SK-N-SH treated with all-trans-retinoic acid at 6 μM for 48 hours (cell line): Measurements from ENCODE around the gene MAGEB17.

ENCODE experiments used
- BACH2 ChIP-seq: fragments of 250-450 bp; sonication (Bioruptor Pico); IDR thresholded peaks from 2 replicates; pipeline ENCODE4 v1.9.0; 2021; ENCODE audit warnings: mild to moderate bottlenecking, borderline replicate concordance
- PPARA ChIP-seq: fragments of 250-450 bp; sonication (Bioruptor Pico); IDR thresholded peaks from 2 replicates; pipeline ENCODE4 v1.5.0; 2020; ENCODE audit warnings: mild to moderate bottlenecking, borderline replicate concordance
- RARB ChIP-seq: fragments of 250-450 bp; sonication (Bioruptor Pico); IDR thresholded peaks from 2 replicates; pipeline ENCODE4 v1.8.0; 2021; ENCODE audit warnings: mild to moderate bottlenecking, moderate library complexity
- ZC3H10 ChIP-seq: fragments of 250-450 bp; sonication (Bioruptor Pico); IDR thresholded peaks from 2 replicates; pipeline ENCODE4 v1.5.1; 2021; ENCODE audit warnings: mild to moderate bottlenecking, moderate library complexity
- ZFP3 ChIP-seq: fragments of 250-450 bp; sonication (Bioruptor Pico); IDR thresholded peaks from 2 replicates; pipeline ENCODE4 v1.5.0; 2020; ENCODE audit warnings: mild to moderate bottlenecking, moderate library complexity
- ZFP30 ChIP-seq: fragments of 450-650 bp; formaldehyde crosslinking; IDR thresholded peaks from 2 replicates; pipeline ENCODE4 v1.5.0; 2022; ENCODE audit warnings: mild to moderate bottlenecking, moderate library complexity
- ZNF8 ChIP-seq: fragments of 450-650 bp; formaldehyde crosslinking; IDR thresholded peaks from 2 replicates; pipeline ENCODE4 v1.5.0; 2020; ENCODE audit warnings: mild to moderate bottlenecking, moderate library complexity
- TF ChIP-seq, protein P1 (sequence below): fragments of 250-450 bp; sonication (Bioruptor Pico); IDR thresholded peaks from 2 replicates; pipeline ENCODE4 v1.5.1; 2020; ENCODE audit warnings: low read depth, mild to moderate bottlenecking, moderate library complexity

DNA sequence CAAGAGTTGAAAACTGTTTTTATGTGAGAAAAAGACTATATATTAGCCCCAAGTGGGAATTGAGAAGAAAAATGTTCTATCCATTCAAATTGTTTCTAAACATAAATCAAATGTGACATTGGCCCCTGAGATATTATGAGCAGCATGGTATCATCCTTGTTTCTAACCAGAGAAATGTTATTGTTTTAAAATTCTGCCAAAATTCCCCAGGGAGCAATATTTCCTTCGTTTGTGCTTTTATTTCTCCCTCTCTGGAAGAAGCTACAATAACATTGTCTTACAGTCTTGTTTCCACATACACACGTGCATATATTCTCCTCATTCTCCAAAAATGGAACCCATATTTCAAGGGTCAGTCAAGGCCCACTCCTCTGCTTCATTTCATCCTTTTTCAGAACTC, 46.7 kb downstream of the MAGEB17 start:
- TF ChIP-seq ZFP3 (CRISPR knock-in tag) (no peak), ZFP30 (CRISPR knock-in tag) (no peak), PPARA (CRISPR knock-in tag) (no peak), RARB (no peak), ZNF8 (CRISPR knock-in tag) (no peak), BACH2 (CRISPR knock-in tag) (no peak), ZC3H10 (CRISPR knock-in tag) (no peak)
- TF ChIP-seq, protein P1, sequence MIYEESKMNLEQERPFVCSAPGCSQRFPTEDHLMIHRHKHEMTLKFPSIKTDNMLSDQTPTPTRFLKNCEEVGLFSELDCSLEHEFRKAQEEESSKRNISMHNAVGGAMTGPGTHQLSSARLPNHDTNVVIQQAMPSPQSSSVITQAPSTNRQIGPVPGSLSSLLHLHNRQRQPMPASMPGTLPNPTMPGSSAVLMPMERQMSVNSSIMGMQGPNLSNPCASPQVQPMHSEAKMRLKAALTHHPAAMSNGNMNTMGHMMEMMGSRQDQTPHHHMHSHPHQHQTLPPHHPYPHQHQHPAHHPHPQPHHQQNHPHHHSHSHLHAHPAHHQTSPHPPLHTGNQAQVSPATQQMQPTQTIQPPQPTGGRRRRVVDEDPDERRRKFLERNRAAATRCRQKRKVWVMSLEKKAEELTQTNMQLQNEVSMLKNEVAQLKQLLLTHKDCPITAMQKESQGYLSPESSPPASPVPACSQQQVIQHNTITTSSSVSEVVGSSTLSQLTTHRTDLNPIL (CRISPR knock-in tag): no peak
